Colonic mucosa (tissue), 4 donors: ENCODE measurements around the gene GSG1L. TPM values are rescaled to one million over a fixed set of nuclear protein-coding genes. Genes with fewer than 3 reads are reported as not detected.

Experiments
- DNase-seq: peaks from one replicate; pipeline ENCODE4 v3.0.0-alpha.2; 2020
- H3K27ac ChIP-seq: fragments of 200-600 bp; one replicate; pipeline ENCODE4 v1.8.0; 2021
- H3K27me3 ChIP-seq: fragments of 200-600 bp; one replicate; pipeline ENCODE4 v1.8.0; 2021
- H3K36me3 ChIP-seq: fragments of 200-600 bp; one replicate; pipeline ENCODE4 v1.8.0; 2021
- H3K4me1 ChIP-seq: fragments of 200-600 bp; one replicate; pipeline ENCODE4 v1.8.0; 2021; ENCODE audit warnings: mild to moderate bottlenecking
- H3K4me3 ChIP-seq: fragments of 200-600 bp; one replicate; pipeline ENCODE4 v1.8.0; 2021
- H3K9ac ChIP-seq, 2 donors: one replicate each; pipeline ENCODE4 v1.7.0; 2013; ENCODE audit warnings: control low read depth in 2 of 2, low read depth in 2 of 2, low read length in 2 of 2
- H3K9me3 ChIP-seq: fragments of 200-600 bp; one replicate; pipeline ENCODE4 v1.8.0; 2021
- CTCF ChIP-seq: fragments of 200-600 bp; IDR thresholded peaks from one replicate; pipeline ENCODE4 v1.8.0; 2022; ENCODE audit warnings: antibody characterized with exemption, mild to moderate bottlenecking
- intact Hi-C: fragments of 100-400 bp; cut with DNase I; formaldehyde crosslinking; loops from one replicate; pipeline ENCODE4 v1.14.1; 2022
- total RNA-seq, 2 donors: library from RNA; stranded (reverse); fragmentation: NEBNext Ultra II Directional in 1 of 2; extraction: Animal tissue kit (Norgen Biotek cat#: 25700) in 1 of 2; gene quantifications; one replicate each; pipeline ENCODE4 v1.2.1, GENCODE V29; 2021
- donor health status: healthy.
- donor health status: DM: no; HTN: no; CAD: no.
- donor health status: DM: no; HTN: no; CAD: no.

GSG1L gene
- total RNA-seq, 2 donors from 2014 or later = 0.13 to 0.15 TPM

- Histone ChIP-seq H3K9ac (no peak overlapping the region), H3K9me3 (no peaks in the 10 kb centered on the region), H3K27ac (no peak overlapping the region), H3K36me3 (no peaks in the 10 kb centered on the region), H3K4me1 (no peaks in the 10 kb centered on the region), H3K4me3 (no peak overlapping the region), H3K27me3 (no peaks in the 10 kb centered on the region)
- no peak for TF ChIP-seq CTCF
- DNase-seq = no peak
- intact Hi-C loops = no loop called here
Measured at GRCh38 chr16:27753563-27753962, 310.0 kb downstream of the GSG1L start.

GRCh38 chr16:27752241-27752640, 311.3 kb downstream of the GSG1L start:
- no peak for TF ChIP-seq CTCF
- no peaks in the 10 kb centered on the region for H3K9me3 ChIP-seq
- no peak overlapping the region for H3K9ac ChIP-seq
- H3K4me1 ChIP-seq = no peaks in the 10 kb centered on the region
- no peak overlapping the region for H3K27ac ChIP-seq
- H3K36me3 ChIP-seq = no peaks in the 10 kb centered on the region
- no peak overlapping the region for H3K4me3 ChIP-seq
- intact Hi-C loops = no loop called here
- DNase-seq = no peak
- H3K27me3 ChIP-seq = no peaks in the 10 kb centered on the region

- no peaks in the 10 kb centered on the region for H3K9me3 ChIP-seq
- no peaks in the 10 kb centered on the region for H3K4me1 ChIP-seq
- TF ChIP-seq CTCF = no peak
- DNase-seq = no peak
- no peak overlapping the region for H3K9ac ChIP-seq
- no peaks in the 10 kb centered on the region for H3K36me3 ChIP-seq
- no peak overlapping the region for H3K4me3 ChIP-seq
- intact Hi-C loops = no loop called here
- no peaks in the 10 kb centered on the region for H3K27me3 ChIP-seq
- H3K27ac ChIP-seq = no peak overlapping the region
Measured at GRCh38 chr16:27751676-27752075, 311.8 kb downstream of the GSG1L start.

- Histone ChIP-seq H3K4me3 (no peak overlapping the region), H3K27me3 (no peaks in the 10 kb centered on the region), H3K9me3 (no peaks in the 10 kb centered on the region), H3K27ac (no peak overlapping the region), H3K9ac (no peak overlapping the region), H3K36me3 (no peaks in the 10 kb centered on the region), H3K4me1 (no peaks in the 10 kb centered on the region)
- intact Hi-C loops = no loop called here
- DNase-seq = no peak
- TF ChIP-seq CTCF = no peak
Measured at GRCh38 chr16:27751233-27751632, 312.3 kb downstream of the GSG1L start.

- intact Hi-C loops = no loop called here
- Histone ChIP-seq H3K9ac (no peak overlapping the region), H3K36me3 (no peaks in the 10 kb centered on the region), H3K9me3 (no peaks in the 10 kb centered on the region), H3K4me1 (no peaks in the 10 kb centered on the region), H3K27me3 (no peaks in the 10 kb centered on the region), H3K4me3 (no peak overlapping the region), H3K27ac (no peak overlapping the region)
- TF ChIP-seq CTCF = no peak
- no peak for DNase-seq
Measured at GRCh38 chr16:27749946-27750345, 313.6 kb downstream of the GSG1L start.

- Histone ChIP-seq H3K27ac (no peak overlapping the region), H3K36me3 (no peaks in the 10 kb centered on the region), H3K9me3 (no peaks in the 10 kb centered on the region), H3K27me3 (no peaks in the 10 kb centered on the region), H3K9ac (no peak overlapping the region), H3K4me1 (no peaks in the 10 kb centered on the region), H3K4me3 (no peak overlapping the region)
- TF ChIP-seq CTCF = no peak
- no peak for DNase-seq
- intact Hi-C loops = no loop called here
Measured at GRCh38 chr16:27749547-27749875, 314.0 kb downstream of the GSG1L start.
